K562 (cell line): ENCODE data around the gene PMM1. TPM values are rescaled to one million over a fixed set of nuclear protein-coding genes. Genes with fewer than 3 reads are reported as not detected.

Experiments
- CCNT2 ChIP-seq: IDR thresholded peaks from 2 replicates; pipeline ENCODE4 v1.6.1; 2011; ENCODE audit warnings: borderline replicate concordance, low read depth, mild to moderate bottlenecking, moderate library complexity, mixed read lengths, low read length; ENCODE audit not compliant: insufficient read length; ENCODE audit errors: extremely low read depth
- HMGN3 ChIP-seq: IDR thresholded peaks from 2 replicates; pipeline ENCODE4 v1.6.1; 2011; ENCODE audit warnings: borderline replicate concordance, low read depth, mild to moderate bottlenecking, mixed read lengths, low read length; ENCODE audit not compliant: insufficient read length; ENCODE audit errors: extremely low read depth
- RBBP5 ChIP-seq: fragments of 200-600 bp; sonication (generic); IDR thresholded peaks from 2 replicates; pipeline ENCODE4 v1.6.1; 2012; ENCODE audit warnings: borderline replicate concordance, mild to moderate bottlenecking, low read length, control low read depth, inconsistent platforms; ENCODE audit not compliant: insufficient read depth, poor library complexity, severe bottlenecking
- RBFOX2 ChIP-seq: fragments of 200-400 bp; formaldehyde crosslinking; IDR thresholded peaks from 2 replicates; pipeline ENCODE4 v1.6.1; 2017; ENCODE audit warnings: low read depth, mild to moderate bottlenecking, low read length, moderate library complexity
- RFX1 ChIP-seq: fragments of 450-650 bp; IDR thresholded peaks from 2 replicates; pipeline ENCODE4 v1.6.1; 2016; ENCODE audit warnings: mild to moderate bottlenecking, moderate library complexity
- TEAD2 ChIP-seq: fragments of 450-650 bp; IDR thresholded peaks from 2 replicates; pipeline ENCODE4 v1.6.1; 2016; ENCODE audit warnings: missing genetic modification characterization, control low read depth, missing compliant biosample characterization
- polyA plus RNA-seq, 8 experiments: library from polyadenylated mRNA; depleted of rRNA in 4 of 8; stranded (reverse) in 5 of 8; unstranded in 3 of 8; fragments of >200 nt; fragmentation: Nextera tagmentation in 2 of 8; fragmentation: Illumina TruSeq in 1 of 8; extraction: Ambion mirVana in 2 of 8; extraction: Trizol in 1 of 8; gene quantifications; 2 replicates each; pipeline versions ENCODE4 v1.2.1 to v1.2.3, GENCODE V29; 2011 to 2014; ENCODE audit warnings: inconsistent platforms in 1 of 8, missing spikeins in 1 of 8
- total RNA-seq, 7 experiments: library from RNA; depleted of rRNA in 6 of 7; stranded (reverse); fragments of >200 nt in 6 of 7; fragmentation: Illumina TruSeq in 2 of 7; extraction: Trizol in 2 of 7; gene quantifications; 2 replicates each; pipeline versions ENCODE4 v1.2.1 to v1.2.3, GENCODE V29; 2011 to 2021; ENCODE audit warnings: low replicate concordance in 1 of 7
- TF ChIP-seq, protein P1 (sequence below): fragments of 250-450 bp; sonication (Bioruptor Pico); IDR thresholded peaks from 2 replicates; pipeline ENCODE4 v1.4.0; 2020; ENCODE audit warnings: mild to moderate bottlenecking
- TF ChIP-seq, protein P2 (sequence below), 2 experiments: fragments of 450-650 bp; conservative IDR thresholded peaks; 2 replicates each; pipeline ENCODE4 v1.6.1; 2017; ENCODE audit warnings: mild to moderate bottlenecking in 2 of 2, moderate library complexity in 2 of 2
- TF ChIP-seq, protein P3 (sequence below): sonication (generic); formaldehyde crosslinking; IDR thresholded peaks from 2 replicates; pipeline ENCODE4 v1.8.0; 2022; ENCODE audit warnings: missing genetic modification reagents, mild to moderate bottlenecking, borderline replicate concordance
- TF ChIP-seq, protein P4 (sequence below): fragments of 450-650 bp; IDR thresholded peaks from 2 replicates; pipeline ENCODE4 v1.6.1; 2018; ENCODE audit not compliant: partially characterized antibody
- TF ChIP-seq, protein P5 (sequence below): sonication (generic); formaldehyde crosslinking; IDR thresholded peaks from 2 replicates; pipeline ENCODE4 v1.8.1; 2023; ENCODE audit warnings: mild to moderate bottlenecking, missing genetic modification reagents
- TF ChIP-seq, protein P6 (sequence below): sonication (generic); formaldehyde crosslinking; IDR thresholded peaks from 2 replicates; pipeline ENCODE4 v1.8.0; 2022; ENCODE audit warnings: mild to moderate bottlenecking, missing genetic modification reagents

PMM1 gene
- total and polyA plus RNA-seq, 9 of the 15 experiments (the other 6 are each of a cell fraction or from before 2014, with no cell fraction given), result 10.2 to 31.7 (median 20.3) TPM

DNA sequence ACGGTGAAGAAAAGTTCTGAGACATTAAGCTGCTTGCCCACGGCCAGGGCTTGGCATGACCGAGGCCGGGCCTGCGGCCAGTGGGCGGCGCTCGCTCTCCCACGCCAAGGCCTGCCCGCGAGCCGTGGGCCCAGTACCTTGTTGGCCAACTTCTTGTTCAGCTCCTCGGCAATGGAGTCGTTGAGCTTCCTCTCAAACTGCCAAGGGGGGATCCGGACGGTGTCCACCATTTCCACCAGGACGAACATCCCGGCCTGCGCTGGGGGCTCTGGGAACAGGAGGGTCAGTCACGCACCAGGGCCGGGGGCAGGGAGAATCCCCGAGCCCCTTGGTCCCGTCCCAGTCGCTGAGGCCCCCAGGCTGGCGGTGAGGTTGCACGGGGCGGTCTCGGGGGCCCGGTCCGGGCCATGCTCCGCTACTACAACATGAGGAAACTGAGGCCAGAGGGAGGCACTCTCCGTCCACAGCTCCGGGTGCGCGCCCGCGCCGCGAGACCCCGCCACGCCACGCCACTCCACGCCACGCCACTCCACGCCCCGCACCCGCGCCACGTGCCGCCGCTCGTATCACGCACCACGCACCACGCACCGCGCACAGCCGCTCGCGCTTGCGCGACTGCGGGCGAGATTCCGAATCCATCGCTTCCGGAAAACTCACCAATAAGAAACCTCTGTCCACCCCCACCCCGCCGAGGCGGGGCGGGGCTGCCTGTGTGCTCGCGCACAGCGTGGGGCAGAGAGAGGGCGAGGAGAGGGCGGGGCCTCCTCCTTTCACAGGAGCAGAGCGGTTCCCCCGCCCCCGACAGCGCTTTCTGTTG is 45.6 kb downstream of the PMM1 start, which contains the start of gene POLR3H (continued):
- TF ChIP-seq, protein P1, sequence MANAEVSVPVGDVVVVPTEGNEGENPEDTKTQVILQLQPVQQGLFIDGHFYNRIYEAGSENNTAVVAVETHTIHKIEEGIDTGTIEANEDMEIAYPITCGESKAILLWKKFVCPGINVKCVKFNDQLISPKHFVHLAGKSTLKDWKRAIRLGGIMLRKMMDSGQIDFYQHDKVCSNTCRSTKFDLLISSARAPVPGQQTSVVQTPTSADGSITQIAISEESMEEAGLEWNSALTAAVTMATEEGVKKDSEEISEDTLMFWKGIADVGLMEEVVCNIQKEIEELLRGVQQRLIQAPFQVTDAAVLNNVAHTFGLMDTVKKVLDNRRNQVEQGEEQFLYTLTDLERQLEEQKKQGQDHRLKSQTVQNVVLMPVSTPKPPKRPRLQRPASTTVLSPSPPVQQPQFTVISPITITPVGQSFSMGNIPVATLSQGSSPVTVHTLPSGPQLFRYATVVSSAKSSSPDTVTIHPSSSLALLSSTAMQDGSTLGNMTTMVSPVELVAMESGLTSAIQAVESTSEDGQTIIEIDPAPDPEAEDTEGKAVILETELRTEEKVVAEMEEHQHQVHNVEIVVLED (CRISPR knock-in tag), result peak; percentile 84
- TF ChIP-seq, protein P2, sequence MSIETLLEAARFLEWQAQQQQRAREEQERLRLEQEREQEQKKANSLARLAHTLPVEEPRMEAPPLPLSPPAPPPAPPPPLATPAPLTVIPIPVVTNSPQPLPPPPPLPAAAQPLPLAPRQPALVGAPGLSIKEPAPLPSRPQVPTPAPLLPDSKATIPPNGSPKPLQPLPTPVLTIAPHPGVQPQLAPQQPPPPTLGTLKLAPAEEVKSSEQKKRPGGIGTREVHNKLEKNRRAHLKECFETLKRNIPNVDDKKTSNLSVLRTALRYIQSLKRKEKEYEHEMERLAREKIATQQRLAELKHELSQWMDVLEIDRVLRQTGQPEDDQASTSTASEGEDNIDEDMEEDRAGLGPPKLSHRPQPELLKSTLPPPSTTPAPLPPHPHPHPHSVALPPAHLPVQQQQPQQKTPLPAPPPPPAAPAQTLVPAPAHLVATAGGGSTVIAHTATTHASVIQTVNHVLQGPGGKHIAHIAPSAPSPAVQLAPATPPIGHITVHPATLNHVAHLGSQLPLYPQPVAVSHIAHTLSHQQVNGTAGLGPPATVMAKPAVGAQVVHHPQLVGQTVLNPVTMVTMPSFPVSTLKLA (conservative IDR thresholded peaks at IDR 0.05), result peak; percentile 50 to 74
- TF ChIP-seq, protein P3, sequence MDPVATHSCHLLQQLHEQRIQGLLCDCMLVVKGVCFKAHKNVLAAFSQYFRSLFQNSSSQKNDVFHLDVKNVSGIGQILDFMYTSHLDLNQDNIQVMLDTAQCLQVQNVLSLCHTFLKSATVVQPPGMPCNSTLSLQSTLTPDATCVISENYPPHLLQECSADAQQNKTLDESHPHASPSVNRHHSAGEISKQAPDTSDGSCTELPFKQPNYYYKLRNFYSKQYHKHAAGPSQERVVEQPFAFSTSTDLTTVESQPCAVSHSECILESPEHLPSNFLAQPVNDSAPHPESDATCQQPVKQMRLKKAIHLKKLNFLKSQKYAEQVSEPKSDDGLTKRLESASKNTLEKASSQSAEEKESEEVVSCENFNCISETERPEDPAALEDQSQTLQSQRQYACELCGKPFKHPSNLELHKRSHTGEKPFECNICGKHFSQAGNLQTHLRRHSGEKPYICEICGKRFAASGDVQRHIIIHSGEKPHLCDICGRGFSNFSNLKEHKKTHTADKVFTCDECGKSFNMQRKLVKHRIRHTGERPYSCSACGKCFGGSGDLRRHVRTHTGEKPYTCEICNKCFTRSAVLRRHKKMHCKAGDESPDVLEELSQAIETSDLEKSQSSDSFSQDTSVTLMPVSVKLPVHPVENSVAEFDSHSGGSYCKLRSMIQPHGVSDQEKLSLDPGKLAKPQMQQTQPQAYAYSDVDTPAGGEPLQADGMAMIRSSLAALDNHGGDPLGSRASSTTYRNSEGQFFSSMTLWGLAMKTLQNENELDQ (CRISPR knock-in tag), result no peak
- peak; percentile 32 for TF ChIP-seq HMGN3
- peak; percentile 92 for TF ChIP-seq RBFOX2
- no peak for TF ChIP-seq TEAD2 (tag)
- peak; percentile 60 for TF ChIP-seq RBBP5
- peak; percentile 63 for TF ChIP-seq CCNT2
- peak; percentile 96 for TF ChIP-seq RFX1
- TF ChIP-seq, protein P4, sequence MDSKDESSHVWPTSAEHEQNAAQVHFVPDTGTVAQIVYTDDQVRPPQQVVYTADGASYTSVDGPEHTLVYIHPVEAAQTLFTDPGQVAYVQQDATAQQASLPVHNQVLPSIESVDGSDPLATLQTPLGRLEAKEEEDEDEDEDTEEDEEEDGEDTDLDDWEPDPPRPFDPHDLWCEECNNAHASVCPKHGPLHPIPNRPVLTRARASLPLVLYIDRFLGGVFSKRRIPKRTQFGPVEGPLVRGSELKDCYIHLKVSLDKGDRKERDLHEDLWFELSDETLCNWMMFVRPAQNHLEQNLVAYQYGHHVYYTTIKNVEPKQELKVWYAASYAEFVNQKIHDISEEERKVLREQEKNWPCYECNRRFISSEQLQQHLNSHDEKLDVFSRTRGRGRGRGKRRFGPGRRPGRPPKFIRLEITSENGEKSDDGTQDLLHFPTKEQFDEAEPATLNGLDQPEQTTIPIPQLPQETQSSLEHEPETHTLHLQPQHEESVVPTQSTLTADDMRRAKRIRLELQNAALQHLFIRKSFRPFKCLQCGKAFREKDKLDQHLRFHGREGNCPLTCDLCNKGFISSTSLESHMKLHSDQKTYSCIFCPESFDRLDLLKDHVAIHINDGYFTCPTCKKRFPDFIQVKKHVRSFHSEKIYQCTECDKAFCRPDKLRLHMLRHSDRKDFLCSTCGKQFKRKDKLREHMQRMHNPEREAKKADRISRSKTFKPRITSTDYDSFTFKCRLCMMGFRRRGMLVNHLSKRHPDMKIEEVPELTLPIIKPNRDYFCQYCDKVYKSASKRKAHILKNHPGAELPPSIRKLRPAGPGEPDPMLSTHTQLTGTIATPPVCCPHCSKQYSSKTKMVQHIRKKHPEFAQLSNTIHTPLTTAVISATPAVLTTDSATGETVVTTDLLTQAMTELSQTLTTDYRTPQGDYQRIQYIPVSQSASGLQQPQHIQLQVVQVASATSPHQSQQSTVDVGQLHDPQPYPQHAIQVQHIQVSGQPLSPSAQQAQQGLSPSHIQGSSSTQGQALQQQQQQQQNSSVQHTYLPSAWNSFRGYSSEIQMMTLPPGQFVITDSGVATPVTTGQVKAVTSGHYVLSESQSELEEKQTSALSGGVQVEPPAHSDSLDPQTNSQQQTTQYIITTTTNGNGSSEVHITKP, result no peak
- TF ChIP-seq, protein P5, sequence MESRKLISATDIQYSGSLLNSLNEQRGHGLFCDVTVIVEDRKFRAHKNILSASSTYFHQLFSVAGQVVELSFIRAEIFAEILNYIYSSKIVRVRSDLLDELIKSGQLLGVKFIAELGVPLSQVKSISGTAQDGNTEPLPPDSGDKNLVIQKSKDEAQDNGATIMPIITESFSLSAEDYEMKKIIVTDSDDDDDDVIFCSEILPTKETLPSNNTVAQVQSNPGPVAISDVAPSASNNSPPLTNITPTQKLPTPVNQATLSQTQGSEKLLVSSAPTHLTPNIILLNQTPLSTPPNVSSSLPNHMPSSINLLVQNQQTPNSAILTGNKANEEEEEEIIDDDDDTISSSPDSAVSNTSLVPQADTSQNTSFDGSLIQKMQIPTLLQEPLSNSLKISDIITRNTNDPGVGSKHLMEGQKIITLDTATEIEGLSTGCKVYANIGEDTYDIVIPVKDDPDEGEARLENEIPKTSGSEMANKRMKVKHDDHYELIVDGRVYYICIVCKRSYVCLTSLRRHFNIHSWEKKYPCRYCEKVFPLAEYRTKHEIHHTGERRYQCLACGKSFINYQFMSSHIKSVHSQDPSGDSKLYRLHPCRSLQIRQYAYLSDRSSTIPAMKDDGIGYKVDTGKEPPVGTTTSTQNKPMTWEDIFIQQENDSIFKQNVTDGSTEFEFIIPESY, result no peak
- TF ChIP-seq, protein P6, sequence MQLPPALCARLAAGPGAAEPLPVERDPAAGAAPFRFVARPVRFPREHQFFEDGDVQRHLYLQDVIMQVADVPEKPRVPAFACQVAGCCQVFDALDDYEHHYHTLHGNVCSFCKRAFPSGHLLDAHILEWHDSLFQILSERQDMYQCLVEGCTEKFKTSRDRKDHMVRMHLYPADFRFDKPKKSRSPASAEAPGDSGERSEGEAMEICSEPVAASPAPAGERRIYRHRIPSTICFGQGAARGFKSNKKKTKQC (CRISPR knock-in tag), result peak; percentile 57; the same call in 1 of the 2 replicates
